ENCODE measurements around the gene ZBTB20. TPM values are rescaled to one million over a fixed set of nuclear protein-coding genes. Genes with fewer than 3 reads are reported as not detected.
A peak's percentile ranks its signal among the peaks of the same experiment; 100 is the strongest.

ZBTB20 gene
- total RNA-seq, 1 donor from 2014 or later: 3.9 TPM

GRCh38 chr3:114294940-114295480 is 852.1 kb downstream of the ZBTB20 start:
- FAIRE-seq (no peak), DNase-seq (ENCODE audit: low read depth) (no peak)
- H3K4me3 ChIP-seq (ENCODE audit: low read depth, low read length): no peak overlapping the region
- H3K27me3 ChIP-seq (ENCODE audit: control insufficient read depth, insufficient read depth, low read length): no peaks in the 10 kb centered on the region
- TF ChIP-seq CTCF (IDR thresholded peaks at IDR 0.05; ENCODE audit: insufficient read depth, low read length, severe bottlenecking): no peak
- no peaks in the 10 kb centered on the region for H3K36me3 ChIP-seq (ENCODE audit: control insufficient read depth, insufficient read depth, low read length)

GRCh38 chr3:114293838-114294535 is 853.1 kb downstream of the ZBTB20 start, which contains the start of gene TIGIT:
Gene TIGIT, plus strand, starts transcription at chr3:114294028. Its CDS starts 34 bp downstream, at chr3:114294062.
- H3K4me3 ChIP-seq (ENCODE audit: low read depth, low read length): no peak within 1 kb of the TSS
- DNase-seq (ENCODE audit: low read depth) (no peak), FAIRE-seq (no peak)
- no peaks in the 10 kb centered on the region for H3K27me3 ChIP-seq (ENCODE audit: control insufficient read depth, insufficient read depth, low read length)
- TF ChIP-seq CTCF (IDR thresholded peaks at IDR 0.05; ENCODE audit: insufficient read depth, low read length, severe bottlenecking): no peak
- no peaks in the 10 kb centered on the region for H3K36me3 ChIP-seq (ENCODE audit: control insufficient read depth, insufficient read depth, low read length)

GRCh38 chr3:114290911-114291901 is 855.9 kb downstream of the ZBTB20 start:
- no peak overlapping the region for H3K4me3 ChIP-seq (ENCODE audit: low read depth, low read length)
- H3K27me3 ChIP-seq (ENCODE audit: control insufficient read depth, insufficient read depth, low read length): no peaks in the 10 kb centered on the region
- no peaks in the 10 kb centered on the region for H3K36me3 ChIP-seq (ENCODE audit: control insufficient read depth, insufficient read depth, low read length)
- FAIRE-seq: no peak
- peak; percentile 70 for TF ChIP-seq CTCF (IDR thresholded peaks at IDR 0.05; ENCODE audit: insufficient read depth, low read length, severe bottlenecking)
- DNase-seq (ENCODE audit: low read depth): no peak

- no peak for DNase-seq (ENCODE audit: low read depth)
- Histone ChIP-seq H3K27me3 (ENCODE audit: control insufficient read depth, insufficient read depth, low read length) (no peaks in the 10 kb centered on the region), H3K4me3 (ENCODE audit: low read depth, low read length) (no peak overlapping the region), H3K36me3 (ENCODE audit: control insufficient read depth, insufficient read depth, low read length) (no peaks in the 10 kb centered on the region)
- TF ChIP-seq CTCF (IDR thresholded peaks at IDR 0.05; ENCODE audit: insufficient read depth, low read length, severe bottlenecking): no peak
- FAIRE-seq: no peak
Observed at GRCh38 chr3:114286266-114286665, 860.8 kb downstream of the ZBTB20 start.

- no peaks in the 10 kb centered on the region for H3K36me3 ChIP-seq (ENCODE audit: control insufficient read depth, insufficient read depth, low read length)
- H3K27me3 ChIP-seq (ENCODE audit: control insufficient read depth, insufficient read depth, low read length): no peaks in the 10 kb centered on the region
- no peak overlapping the region for H3K4me3 ChIP-seq (ENCODE audit: low read depth, low read length)
- TF ChIP-seq CTCF (IDR thresholded peaks at IDR 0.05; ENCODE audit: insufficient read depth, low read length, severe bottlenecking): no peak
- FAIRE-seq (no peak), DNase-seq (ENCODE audit: low read depth) (no peak)
Observed at GRCh38 chr3:114285648-114286230, 861.3 kb downstream of the ZBTB20 start.
